HEK293 (cell line): ENCODE measurements around the gene MEX3A.

Source experiments
- CTCF ChIA-PET: fragments of 350-600 bp; formaldehyde crosslinking; extraction: SDS; loops from one replicate; lab custom pipeline; 2021; ENCODE audit warnings: antibody characterized with exemption; lab: Yijun Ruan, JAX
- POLR2A ChIA-PET: fragments of 300-600 bp; formaldehyde crosslinking; extraction: SDS; loops from one replicate; lab custom pipeline; 2020; ENCODE audit warnings: antibody characterized with exemption, inconsistent platforms; lab: Yijun Ruan, JAX
- H3K27ac ChIP-seq: fragments of 200-500 bp; sonication (Bioruptor generic); 2 replicates; pipeline ENCODE4 v1.5.1; 2014; ENCODE audit warnings: low read depth, low read length, control low read depth, inconsistent platforms; ENCODE audit errors: extremely low read depth
- H3K36me3 ChIP-seq, 2 experiments: fragments of 200-500 bp in 1 of 2; sonication (Bioruptor generic) in 1 of 2; 1 replicate in 1 of 2; 2 replicates in 1 of 2; pipeline ENCODE4 v1.5.1; 2014 to 2017; ENCODE audit warnings: inconsistent platforms in 2 of 2, low read length in 2 of 2; ENCODE audit not compliant: control insufficient read depth in 2 of 2, insufficient read depth in 1 of 2
- H3K4me1 ChIP-seq: fragments of 200-500 bp; sonication (Bioruptor generic); 2 replicates; pipeline ENCODE4 v1.5.1; 2014; ENCODE audit warnings: mild to moderate bottlenecking, low read length, inconsistent platforms; ENCODE audit not compliant: control insufficient read depth, insufficient read depth
- H3K4me3 ChIP-seq: 2 replicates; pipeline ENCODE4 v1.5.1; 2011; ENCODE audit warnings: low read depth, mild to moderate bottlenecking, control low read depth, low read length, moderate library complexity
- H3K9me3 ChIP-seq: fragments of 200-500 bp; sonication (Bioruptor generic); 2 replicates; pipeline ENCODE4 v1.5.1; 2014; ENCODE audit warnings: low read depth, low read length, inconsistent platforms; ENCODE audit not compliant: control insufficient read depth, insufficient read depth
- GLIS1 ChIP-seq: fragments of 450-650 bp; formaldehyde crosslinking; IDR thresholded peaks from 2 replicates; pipeline ENCODE4 v1.5.1; 2016; ENCODE audit warnings: missing biosample characterization, missing genetic modification characterization
- GLIS2 ChIP-seq: fragments of 450-650 bp; formaldehyde crosslinking; IDR thresholded peaks from 2 replicates; pipeline ENCODE4 v1.5.1; 2016; ENCODE audit warnings: missing biosample characterization, missing genetic modification characterization
- IKZF3 ChIP-seq: fragments of 450-650 bp; IDR thresholded peaks from 2 replicates; pipeline ENCODE4 v1.5.0; 2018; ENCODE audit warnings: missing biosample characterization, mild to moderate bottlenecking, missing genetic modification characterization, moderate library complexity
- KLF9 ChIP-seq: fragments of 450-650 bp; formaldehyde crosslinking; IDR thresholded peaks from 2 replicates; pipeline ENCODE4 v1.5.1; 2016; ENCODE audit warnings: missing biosample characterization, missing genetic modification characterization, low read depth
- MYNN ChIP-seq: fragments of 450-650 bp; formaldehyde crosslinking; IDR thresholded peaks from 2 replicates; pipeline ENCODE4 v1.5.1; 2016; ENCODE audit warnings: missing biosample characterization, missing genetic modification characterization, borderline replicate concordance
- YY2 ChIP-seq: fragments of 450-650 bp; formaldehyde crosslinking; IDR thresholded peaks from 2 replicates; pipeline ENCODE4 v1.5.1; 2016; ENCODE audit warnings: missing biosample characterization, missing genetic modification characterization
- ZBTB7A ChIP-seq: fragments of 450-650 bp; formaldehyde crosslinking; IDR thresholded peaks from 2 replicates; pipeline ENCODE4 v1.5.1; 2016; ENCODE audit warnings: low read depth, missing biosample characterization, missing genetic modification characterization
- ZEB2 ChIP-seq: fragments of 450-650 bp; formaldehyde crosslinking; IDR thresholded peaks from 2 replicates; pipeline ENCODE4 v1.5.1; 2016; ENCODE audit warnings: missing biosample characterization, missing genetic modification characterization
- ZIC2 ChIP-seq: fragments of 450-650 bp; formaldehyde crosslinking; IDR thresholded peaks from 2 replicates; pipeline ENCODE4 v1.5.1; 2016; ENCODE audit warnings: missing biosample characterization, missing genetic modification characterization
- ZNF112 ChIP-seq: fragments of 450-650 bp; formaldehyde crosslinking; IDR thresholded peaks from 2 replicates; pipeline ENCODE4 v1.5.0; 2017; ENCODE audit warnings: missing biosample characterization, missing genetic modification characterization
- ZNF175 ChIP-seq: fragments of 450-650 bp; formaldehyde crosslinking; IDR thresholded peaks from 2 replicates; pipeline ENCODE4 v1.5.1; 2016; ENCODE audit warnings: missing biosample characterization, missing genetic modification characterization
- ZNF221 ChIP-seq: fragments of 450-650 bp; formaldehyde crosslinking; IDR thresholded peaks from 2 replicates; pipeline ENCODE4 v1.5.1; 2017; ENCODE audit warnings: missing biosample characterization, missing genetic modification characterization, borderline replicate concordance
- ZNF248 ChIP-seq: fragments of 450-650 bp; formaldehyde crosslinking; IDR thresholded peaks from 2 replicates; pipeline ENCODE4 v1.5.1; 2017; ENCODE audit warnings: missing biosample characterization, missing genetic modification characterization
- ZNF274 ChIP-seq, 2 experiments: fragments of 200-500 bp in 1 of 2; fragments of 450-650 bp in 1 of 2; sonication (Bioruptor generic) in 1 of 2; formaldehyde crosslinking in 1 of 2; IDR thresholded peaks; 2 replicates each; pipeline versions ENCODE4 v1.5.1 to v1.6.1; 2014 to 2016; ENCODE audit warnings: borderline replicate concordance in 1 of 2, inconsistent platforms in 1 of 2, low read length in 1 of 2, missing biosample characterization in 1 of 2, missing genetic modification characterization in 1 of 2
- ZNF37A ChIP-seq: fragments of 450-650 bp; IDR thresholded peaks from 2 replicates; pipeline ENCODE4 v1.5.1; 2018; ENCODE audit warnings: missing biosample characterization, missing genetic modification characterization
- ZNF416 ChIP-seq: fragments of 450-650 bp; formaldehyde crosslinking; IDR thresholded peaks from 2 replicates; pipeline ENCODE4 v1.5.1; 2016; ENCODE audit warnings: missing biosample characterization, missing genetic modification characterization
- ZNF529 ChIP-seq: fragments of 450-650 bp; formaldehyde crosslinking; IDR thresholded peaks from 2 replicates; pipeline ENCODE4 v1.5.1; 2017; ENCODE audit warnings: missing genetic modification characterization, missing biosample characterization; ENCODE audit not compliant: insufficient replicate concordance
- ZNF544 ChIP-seq: fragments of 450-650 bp; formaldehyde crosslinking; IDR thresholded peaks from 2 replicates; pipeline ENCODE4 v1.5.0; 2017; ENCODE audit warnings: missing biosample characterization, missing genetic modification characterization
- ZNF549 ChIP-seq: fragments of 450-650 bp; IDR thresholded peaks from 2 replicates; pipeline ENCODE4 v1.5.1; 2018; ENCODE audit warnings: missing biosample characterization, missing genetic modification characterization, mild to moderate bottlenecking, inconsistent platforms, moderate library complexity
- ZNF747 ChIP-seq: fragments of 450-650 bp; formaldehyde crosslinking; IDR thresholded peaks from 2 replicates; pipeline ENCODE4 v1.5.1; 2016; ENCODE audit warnings: missing biosample characterization, missing genetic modification characterization
- ZNF791 ChIP-seq: fragments of 450-650 bp; formaldehyde crosslinking; IDR thresholded peaks from 2 replicates; pipeline ENCODE4 v1.5.1; 2016; ENCODE audit warnings: missing biosample characterization, missing genetic modification characterization
- ZNF830 ChIP-seq: fragments of 450-650 bp; IDR thresholded peaks from 2 replicates; pipeline ENCODE4 v1.5.0; 2018; ENCODE audit warnings: missing biosample characterization, missing genetic modification characterization, low read depth, mild to moderate bottlenecking, moderate library complexity
- TF ChIP-seq, protein P1 (sequence below): fragments of 450-650 bp; formaldehyde crosslinking; IDR thresholded peaks from 2 replicates; pipeline ENCODE4 v1.5.1; 2017; ENCODE audit warnings: missing biosample characterization, missing genetic modification characterization

Gene MEX3A

DNA sequence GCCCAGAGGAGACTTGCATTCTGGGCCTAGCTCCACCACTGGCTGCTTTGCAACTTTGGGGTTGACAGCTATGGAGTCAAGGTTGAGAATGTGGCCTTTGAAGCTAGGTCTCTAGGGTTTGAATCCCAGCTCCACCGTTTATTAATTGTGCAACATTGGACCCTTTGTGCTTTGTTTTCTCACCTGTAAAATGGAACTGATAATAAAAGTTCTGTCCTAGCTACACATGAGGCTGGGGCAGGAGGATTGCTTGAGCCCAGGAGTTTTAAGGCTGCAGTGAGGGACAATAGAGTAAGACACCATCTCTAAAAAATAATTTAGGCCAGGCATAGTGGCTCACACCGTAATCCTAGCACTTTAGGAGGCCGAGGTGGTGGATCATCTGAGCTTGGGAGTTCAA lies 17.0 kb upstream of the MEX3A start:
- Histone ChIP-seq H3K27ac (no peak overlapping the region), H3K36me3 (no peaks in the 10 kb centered on the region), H3K4me3 (no peak overlapping the region), H3K9me3 (no peaks in the 10 kb centered on the region), H3K4me1 (peaks cover 4% of the 10 kb centered on the region)
- POLR2A ChIA-PET: interaction anchor here (1.6 to 10.1 kb wide), 3 partner anchors 15 to 31 kb away, joined by 5 to 63 read pairs (median 6); partner anchors contain the start of gene LMNA
- CTCF ChIA-PET: interaction anchor here (0.6 to 22.5 kb wide), 8 partner anchors 8 to 260 kb away, joined by 3 to 1029 read pairs (median 4); partner anchors contain the start of gene LMNA
- TF ChIP-seq ZNF549 (tag by site-specific recombination): no peak
- TF ChIP-seq ZNF529: no peak
- no peak for TF ChIP-seq ZBTB7A (tag by site-specific recombination)
- TF ChIP-seq ZNF791: no peak
- TF ChIP-seq ZEB2 (tag by site-specific recombination): no peak
- TF ChIP-seq KLF9 (tag by site-specific recombination): no peak
- TF ChIP-seq ZNF544 (tag by site-specific recombination): no peak
- no peak for TF ChIP-seq IKZF3 (tag by site-specific recombination)
- TF ChIP-seq MYNN (tag by site-specific recombination): no peak
- TF ChIP-seq ZNF112: no peak
- TF ChIP-seq ZNF175: no peak
- TF ChIP-seq, protein P1, sequence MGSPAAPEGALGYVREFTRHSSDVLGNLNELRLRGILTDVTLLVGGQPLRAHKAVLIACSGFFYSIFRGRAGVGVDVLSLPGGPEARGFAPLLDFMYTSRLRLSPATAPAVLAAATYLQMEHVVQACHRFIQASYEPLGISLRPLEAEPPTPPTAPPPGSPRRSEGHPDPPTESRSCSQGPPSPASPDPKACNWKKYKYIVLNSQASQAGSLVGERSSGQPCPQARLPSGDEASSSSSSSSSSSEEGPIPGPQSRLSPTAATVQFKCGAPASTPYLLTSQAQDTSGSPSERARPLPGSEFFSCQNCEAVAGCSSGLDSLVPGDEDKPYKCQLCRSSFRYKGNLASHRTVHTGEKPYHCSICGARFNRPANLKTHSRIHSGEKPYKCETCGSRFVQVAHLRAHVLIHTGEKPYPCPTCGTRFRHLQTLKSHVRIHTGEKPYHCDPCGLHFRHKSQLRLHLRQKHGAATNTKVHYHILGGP (tag by site-specific recombination): no peak
- no peak for TF ChIP-seq ZNF221
- no peak for TF ChIP-seq ZNF416 (tag by site-specific recombination)
- TF ChIP-seq ZNF747: no peak
- no peak for TF ChIP-seq ZNF274 (IDR thresholded peaks at IDR 0.05; ENCODE audit: low read length)
- no peak for TF ChIP-seq ZNF274 (tag by site-specific recombination; IDR thresholded peaks at IDR 0.05; ENCODE audit: borderline replicate concordance)
- TF ChIP-seq ZNF37A (tag by site-specific recombination): no peak
- no peak for TF ChIP-seq YY2 (tag by site-specific recombination)

DNA sequence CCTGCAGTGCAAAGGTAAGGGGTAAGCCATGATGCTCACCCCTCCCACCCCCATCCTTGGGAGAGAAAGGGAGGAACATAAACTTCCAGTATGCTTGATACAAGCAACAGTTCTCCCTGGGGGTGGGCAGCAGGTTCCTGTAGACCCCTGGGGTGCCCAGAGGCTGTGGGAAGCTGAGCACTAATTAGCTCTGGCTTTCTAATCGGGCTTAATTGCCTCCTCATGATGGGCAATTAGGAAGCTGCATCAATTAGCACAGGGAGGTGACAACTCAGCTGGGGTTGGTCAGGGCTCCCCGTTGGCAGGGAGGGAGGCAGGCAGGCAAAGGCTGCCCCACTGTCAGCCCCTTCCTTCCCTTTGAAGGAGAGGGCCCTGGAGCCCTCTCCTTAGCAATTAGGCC lies 16.5 kb upstream of the MEX3A start:
- Histone ChIP-seq H3K9me3 (no peaks in the 10 kb centered on the region), H3K36me3 (peaks cover 0 to 4% of the 10 kb centered on the region in 2 experiments; a peak in 2 of 3 replicates), H3K4me1 (peaks cover 1% of the 10 kb centered on the region), H3K4me3 (no peak overlapping the region), H3K27ac (no peak overlapping the region)
- CTCF ChIA-PET: interaction anchor here (0.6 to 22.5 kb wide), 8 partner anchors 9 to 261 kb away, joined by 3 to 1029 read pairs (median 5); partner anchors contain the start of gene LMNA
- POLR2A ChIA-PET: interaction anchor here (1.6 to 10.1 kb wide), 3 partner anchors 15 to 31 kb away, joined by 5 to 63 read pairs (median 6); partner anchors contain the start of gene LMNA
- no peak for TF ChIP-seq ZNF248 (tag by site-specific recombination)
- TF ChIP-seq ZIC2: peak; percentile 63
- TF ChIP-seq GLIS2 (tag by site-specific recombination): 0 out of 2 replicates have a peak, but pooled peaks have one; percentile 16
- no peak for TF ChIP-seq ZNF830
- no peak for TF ChIP-seq ZNF175
- TF ChIP-seq GLIS1 (tag by site-specific recombination): peak; percentile 76
- TF ChIP-seq, all 188 proteins: peak for 3
